NCI-H2196 (cell line): ENCODE data around the gene SLC52A3.
A peak's percentile ranks its signal among the peaks of the same experiment; 100 is the strongest.
"Not testable (repeated sequence)": the region's sequence is repeated elsewhere in the genome, so short reads cannot be mapped to it uniquely, and the experiment has no call there.

Source experiments
- DNase-seq: peaks from one replicate; lab custom pipeline; 2025; ENCODE audit not compliant: unreplicated experiment; lab: John Stamatoyannopoulos, UW

The SLC52A3 gene

DNA sequence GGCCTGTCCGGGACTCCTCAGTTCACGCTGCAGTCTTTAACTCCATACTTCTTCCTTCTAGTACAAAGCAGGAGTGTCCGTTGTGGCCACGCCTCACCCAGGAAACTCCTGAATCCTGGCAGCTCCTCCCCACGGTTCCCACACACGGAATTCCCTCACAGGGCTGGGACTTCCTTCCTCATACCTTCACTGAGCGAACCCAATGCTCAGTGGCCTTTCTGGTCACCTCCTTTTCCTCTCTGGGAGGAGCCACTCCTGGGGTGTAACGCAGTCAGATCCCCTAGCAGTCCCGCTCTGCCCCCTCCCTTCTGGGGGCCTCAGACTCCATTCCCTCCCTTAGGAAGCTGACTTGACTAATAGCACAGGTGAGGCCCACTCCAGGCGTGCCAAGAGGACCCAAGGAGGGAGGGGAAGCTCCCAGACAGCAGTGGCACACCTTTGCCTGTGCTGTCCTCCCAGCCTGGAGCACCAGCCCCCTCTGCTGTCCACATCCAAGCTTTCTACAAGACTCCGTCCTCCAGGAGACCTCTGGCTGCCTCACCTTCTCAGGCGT, at the start of gene SLC52A3:
Gene SLC52A3, minus strand, starts transcription at position 75 of the 553 bp plus-strand sequence. CDS start 2,726 bp downstream, outside the sequence.
- no peak for DNase-seq

DNA sequence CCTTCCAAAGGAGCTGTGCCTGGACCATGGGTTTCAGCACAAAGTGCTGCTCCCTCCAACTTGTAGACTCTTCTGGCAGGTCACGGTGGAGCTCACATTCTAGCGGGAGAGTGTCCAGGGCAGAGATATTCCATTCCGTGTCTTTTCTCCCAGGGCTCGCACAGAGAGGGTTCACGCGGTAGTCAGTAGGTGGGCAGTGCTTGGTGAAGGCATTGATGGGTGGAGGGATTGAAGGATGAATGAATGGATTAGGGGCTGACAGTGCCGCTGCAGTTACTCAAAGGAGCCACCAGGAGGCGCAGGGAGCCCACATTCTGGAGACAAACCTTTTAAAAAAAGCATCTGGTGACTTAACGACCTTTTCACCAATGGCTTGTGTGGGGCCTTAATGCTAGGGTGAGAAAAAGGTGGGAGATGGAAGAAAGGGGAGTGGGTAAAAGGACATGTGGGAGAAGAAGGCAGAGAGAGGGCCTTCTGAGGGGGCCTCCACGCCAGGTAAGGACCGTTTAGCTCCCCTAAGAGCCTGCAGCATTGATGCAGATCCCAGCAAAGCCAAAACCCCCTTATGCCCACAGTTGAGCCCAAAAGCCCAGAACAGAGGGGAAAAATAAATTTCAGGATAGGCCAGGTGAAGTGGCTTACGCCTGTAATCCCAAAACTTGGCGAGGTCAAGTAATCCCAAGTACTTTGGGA, 47.8 kb upstream of the SLC52A3 start:
- DNase-seq = peak; percentile 65

- DNase-seq = no peak
Measured at GRCh38 chr20:815226-815625, 46.9 kb upstream of the SLC52A3 start.

DNA sequence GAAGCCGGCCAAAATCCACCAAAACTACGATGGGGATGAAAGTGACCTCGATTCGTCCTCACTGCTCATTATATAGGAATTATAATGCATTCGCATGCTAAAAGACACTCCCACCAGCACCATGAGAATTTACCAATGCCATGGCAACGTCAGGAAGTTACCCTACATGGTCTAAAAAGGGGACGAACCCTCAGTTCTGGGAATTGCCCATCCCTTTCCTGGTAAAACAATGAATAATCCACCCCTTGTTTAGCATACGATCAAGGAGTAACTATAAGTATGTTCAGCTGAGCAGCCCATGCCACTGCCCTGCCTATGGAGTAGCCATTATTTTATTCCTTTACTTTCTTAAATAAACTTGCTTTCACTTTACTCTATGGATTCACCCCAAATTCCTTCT, 45.1 kb upstream of the SLC52A3 start:
- no peak for DNase-seq

DNA sequence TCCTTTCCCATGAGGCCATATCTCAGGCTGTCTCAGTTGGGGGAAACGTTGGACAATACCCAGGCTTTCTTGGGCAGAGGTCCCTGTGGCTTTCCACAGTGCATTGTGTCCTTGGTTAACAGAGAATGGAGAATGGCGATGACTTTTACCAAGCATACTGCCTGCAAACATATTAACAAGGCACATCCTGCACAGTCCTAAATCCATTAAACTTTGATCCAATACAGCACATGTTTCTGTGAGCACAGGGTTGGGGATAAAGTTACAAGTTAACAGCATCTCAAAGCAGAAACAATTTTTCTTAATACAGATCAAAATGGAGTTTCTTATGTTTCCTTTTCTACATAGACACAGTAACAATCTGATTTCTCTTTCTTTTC, 44.1 kb upstream of the SLC52A3 start:
- DNase-seq = not testable (repeated sequence)

GRCh38 chr20:811776-812434, 43.6 kb upstream of the SLC52A3 start:
- not testable (repeated sequence) for DNase-seq

DNA sequence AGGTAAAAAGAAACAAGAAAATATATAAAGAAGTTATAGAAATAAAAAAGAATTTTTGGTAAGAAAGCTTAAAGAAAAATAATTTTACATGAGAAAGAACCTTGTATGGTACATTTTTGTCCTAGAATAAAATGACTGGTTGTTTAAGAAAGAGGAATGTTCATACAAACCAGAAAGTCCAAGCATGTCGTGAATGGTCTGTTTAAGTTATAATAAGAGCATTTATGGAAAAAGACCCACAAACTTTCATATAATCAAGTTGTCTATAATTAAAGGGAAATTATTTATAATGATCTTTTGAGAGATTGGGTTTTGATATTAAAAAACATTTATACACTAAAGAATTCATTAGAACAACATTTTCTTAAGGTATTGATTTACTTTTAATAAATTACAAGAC, 37.4 kb upstream of the SLC52A3 start:
- DNase-seq = peak; percentile 13

DNA sequence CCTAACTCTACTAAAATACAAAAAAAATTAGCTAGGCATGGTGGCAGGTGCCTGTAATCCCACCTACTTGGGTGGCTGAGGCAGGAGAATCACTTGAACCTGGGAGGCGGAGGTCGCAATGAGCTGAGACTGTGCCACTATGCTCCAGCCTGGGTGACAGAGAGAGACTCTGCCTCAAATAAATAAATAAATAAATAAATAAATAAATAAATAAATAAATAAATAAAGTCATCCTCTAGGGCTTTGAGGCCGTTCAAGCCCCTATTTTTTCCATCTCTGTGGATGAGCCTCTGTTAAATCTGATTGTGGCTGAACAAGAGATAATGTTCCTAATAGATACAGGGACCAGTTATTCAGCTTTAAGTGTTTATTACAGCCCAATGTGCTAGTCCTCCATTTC, 33.4 kb upstream of the SLC52A3 start:
- DNase-seq = no peak

DNA sequence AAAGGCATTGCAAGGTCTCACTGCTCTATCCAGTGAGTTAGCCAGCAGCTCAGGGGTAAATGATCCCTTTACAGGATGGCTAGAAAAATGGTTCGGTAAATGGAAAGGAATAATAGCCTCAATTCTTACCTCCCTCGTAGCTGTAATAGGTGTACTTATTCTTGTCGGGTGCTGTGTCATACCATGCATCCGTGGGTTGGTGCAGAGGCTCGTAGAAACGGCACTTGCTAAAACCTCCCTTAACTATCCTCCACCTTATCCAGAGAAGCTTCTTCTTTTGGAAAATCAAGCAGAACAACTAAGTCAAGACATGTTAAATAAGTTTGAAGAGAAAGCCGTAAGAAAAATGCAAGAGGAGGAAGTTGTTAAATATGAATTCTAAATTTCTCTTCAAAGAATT, 31.7 kb upstream of the SLC52A3 start:
- not testable (repeated sequence) for DNase-seq

DNA sequence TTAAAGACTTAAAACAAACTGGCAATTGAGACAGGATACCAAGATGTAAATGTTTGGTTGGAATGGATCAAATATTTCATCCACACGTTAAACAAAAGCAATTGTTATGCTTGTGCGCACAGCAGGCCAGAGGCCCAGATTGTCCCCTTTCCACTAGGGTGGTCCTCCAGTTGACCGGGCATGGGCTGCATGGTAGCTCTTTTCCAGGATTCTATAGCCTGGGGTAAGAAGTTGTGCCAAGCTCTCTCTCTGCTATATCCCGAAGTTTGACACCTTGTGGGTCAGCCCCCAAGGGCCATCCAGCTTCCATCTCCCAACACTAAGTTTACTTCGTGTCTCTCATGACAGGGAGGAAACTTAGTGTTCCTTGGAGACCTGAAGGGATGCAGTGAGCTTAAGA, 30.4 kb upstream of the SLC52A3 start:
- DNase-seq = not testable (repeated sequence)

GRCh38 chr20:796921-797320, 28.6 kb upstream of the SLC52A3 start:
- DNase-seq = no peak

GRCh38 chr20:792248-792647, 23.9 kb upstream of the SLC52A3 start:
- DNase-seq = no peak

- DNase-seq = no peak
Measured at GRCh38 chr20:791056-791455, 22.8 kb upstream of the SLC52A3 start.

GRCh38 chr20:787825-788224, 19.5 kb upstream of the SLC52A3 start:
- no peak for DNase-seq

DNA sequence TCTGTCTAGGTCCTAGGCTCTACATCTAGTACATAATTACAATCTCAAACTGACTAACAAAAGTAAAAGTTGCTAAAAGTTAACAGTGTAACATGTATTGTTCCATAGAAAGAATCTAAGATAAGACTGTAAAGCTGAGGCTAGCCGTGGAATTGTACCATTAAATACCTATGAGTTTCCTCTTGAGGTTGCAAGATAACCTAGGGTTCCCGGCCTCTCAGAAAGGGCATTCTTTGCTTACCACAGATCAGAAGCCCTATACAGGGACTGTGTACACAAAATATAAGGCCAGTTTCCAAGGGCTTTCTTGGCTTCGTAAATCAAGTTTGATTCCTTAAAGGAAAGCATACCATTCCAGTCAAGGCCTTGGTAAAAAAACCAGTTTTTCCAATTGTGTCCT, 11.5 kb upstream of the SLC52A3 start:
- no peak for DNase-seq

- no peak for DNase-seq
Measured at GRCh38 chr20:776165-776564, 7.9 kb upstream of the SLC52A3 start.

- no peak for DNase-seq
Measured at GRCh38 chr20:775679-776135, 7.4 kb upstream of the SLC52A3 start.

GRCh38 chr20:774660-775057, 6.4 kb upstream of the SLC52A3 start:
- DNase-seq = no peak

DNA sequence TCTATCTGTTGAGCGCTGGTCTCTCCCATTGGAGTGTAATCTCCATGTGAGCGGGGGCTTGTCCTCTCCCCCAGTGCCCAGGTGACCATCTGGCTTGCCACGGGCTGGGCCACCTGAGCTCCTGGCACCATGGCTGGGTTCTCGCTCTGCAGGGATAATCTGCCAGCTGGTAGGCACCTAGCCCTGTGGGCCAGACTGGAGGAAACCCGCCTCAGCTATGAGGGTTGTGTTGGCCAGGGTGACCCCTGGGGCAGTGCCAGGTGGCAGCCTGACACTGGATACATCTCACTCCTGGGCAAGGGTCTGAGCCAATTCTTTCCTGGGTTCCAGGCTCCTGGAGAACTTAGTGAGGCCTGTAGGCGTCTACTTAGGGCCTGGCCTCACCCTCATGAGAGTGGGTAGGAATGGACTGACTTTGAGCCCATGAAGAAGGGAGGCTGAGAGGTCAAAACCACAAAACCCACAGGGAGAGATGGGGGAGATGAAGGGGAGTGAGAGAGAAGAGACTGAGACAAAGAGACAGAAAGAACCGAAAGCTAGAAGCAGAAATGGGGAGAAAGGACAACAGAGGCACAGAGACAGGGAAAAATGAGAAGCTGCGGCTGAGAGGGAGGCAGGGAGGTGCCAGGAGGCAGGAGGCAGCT, 5.8 kb upstream of the SLC52A3 start:
- DNase-seq = no peak

GRCh38 chr20:772806-773205, 4.5 kb upstream of the SLC52A3 start:
- no peak for DNase-seq

DNA sequence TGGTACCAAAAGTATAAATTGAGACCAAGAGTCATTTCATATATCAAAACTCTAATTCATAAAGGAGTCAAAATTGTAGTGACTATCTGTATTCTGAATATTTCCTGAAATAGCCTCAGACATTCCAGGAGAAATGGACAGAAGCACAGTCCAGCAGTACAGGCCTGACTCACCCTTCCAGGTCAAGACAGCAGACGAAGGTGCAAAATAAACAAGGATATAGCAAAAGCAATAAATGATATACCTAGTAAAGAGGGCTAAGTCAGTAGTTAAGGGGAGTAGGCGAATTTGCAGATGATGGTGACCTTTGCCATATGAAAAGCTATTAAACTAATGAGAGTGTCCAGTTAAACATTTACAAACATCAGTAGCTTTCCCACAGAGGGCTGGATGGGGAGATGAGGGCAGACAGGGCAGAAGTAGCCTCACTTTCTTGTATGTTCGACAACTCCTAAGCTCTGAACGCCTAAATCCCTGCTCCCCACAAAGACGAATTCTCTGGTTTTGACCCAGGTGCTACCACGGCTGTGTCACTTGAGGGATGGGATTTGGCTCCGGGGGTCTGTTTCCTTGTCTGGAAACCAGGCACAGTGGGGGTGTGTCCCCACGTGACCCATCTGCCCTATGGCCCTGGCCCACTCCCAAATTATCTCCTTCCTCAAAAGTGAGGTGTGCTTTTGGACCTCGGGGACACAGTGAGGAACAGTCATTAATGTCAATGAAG, 3.6 kb upstream of the SLC52A3 start:
- no peak for DNase-seq
